SK-N-SH (cell line): Measurements from ENCODE around the gene CNOT9. TPM values are rescaled to one million over a fixed set of nuclear protein-coding genes. Genes with fewer than 3 reads are reported as not detected.

ENCODE experiments used
- CTCF ChIA-PET: fragments of 300-600, 350-600 bp; formaldehyde crosslinking; extraction: SDS; loops from one replicate; lab custom pipeline; 2021; lab: Yijun Ruan, JAX
- POLR2A ChIA-PET: fragments of 350-600 bp; sonication (Branson Sonifier 250); formaldehyde crosslinking; extraction: SDS; loops from one replicate; lab custom pipeline; 2020; ENCODE audit warnings: antibody characterized with exemption, inconsistent platforms; lab: Yijun Ruan, JAX
- DNase-seq: peaks from one replicate; pipeline ENCODE4 v3.0.0; 2012
- H2AFZ ChIP-seq: fragments of 200-600 bp; sonication (generic); 2 replicates; pipeline ENCODE4 v1.8.1; 2016; ENCODE audit warnings: antibody characterized with exemption, mild to moderate bottlenecking, low read depth
- H3F3A ChIP-seq: fragments of 200-600 bp; sonication (generic); replicated peaks from 2 replicates; pipeline ENCODE3; 2016; ENCODE audit warnings: antibody characterized with exemption, mild to moderate bottlenecking; ENCODE audit not compliant: insufficient read depth
- H3K27ac ChIP-seq, 2 experiments: fragments of 200-500 bp in 1 of 2; fragments of 200-600 bp in 1 of 2; sonication (Bioruptor generic) in 1 of 2; sonication (generic), shearing (Covaris generic) in 1 of 2; 2 replicates each; pipeline versions ENCODE4 v1.5.1 to v1.6.1; 2014 to 2016; ENCODE audit warnings: low read depth in 2 of 2, inconsistent platforms in 1 of 2, low read length in 1 of 2, mild to moderate bottlenecking in 1 of 2, mixed read lengths in 1 of 2
- H3K27me3 ChIP-seq: fragments of 200-600 bp; sonication (generic), shearing (Covaris generic); 2 replicates; pipeline ENCODE4 v1.6.1; 2016; ENCODE audit warnings: mixed run types; ENCODE audit not compliant: insufficient read depth
- H3K36me3 ChIP-seq, 2 experiments: fragments of 200-500 bp in 1 of 2; fragments of 200-600 bp in 1 of 2; sonication (Bioruptor generic) in 1 of 2; sonication (generic) in 1 of 2; replicated peaks in 1 of 2; 2 replicates each; pipeline versions ENCODE3 to v1.5.1; 2014 to 2016; ENCODE audit warnings: low read length in 1 of 2, mild to moderate bottlenecking in 1 of 2; ENCODE audit not compliant: insufficient read depth in 2 of 2, control insufficient read depth in 1 of 2
- H3K4me1 ChIP-seq, 2 experiments: fragments of 200-500 bp in 1 of 2; fragments of 200-600 bp in 1 of 2; sonication (Bioruptor generic) in 1 of 2; sonication (generic), shearing (Covaris generic) in 1 of 2; 2 replicates each; pipeline versions ENCODE4 v1.5.1 to v1.6.1; 2014 to 2016; ENCODE audit warnings: low read depth in 1 of 2, low read length in 1 of 2, mixed run types in 1 of 2; ENCODE audit not compliant: insufficient read depth in 2 of 2, control insufficient read depth in 1 of 2
- H3K4me2 ChIP-seq: fragments of 200-600 bp; sonication (generic), shearing (Covaris generic); 2 replicates; pipeline ENCODE4 v1.6.1; 2017; ENCODE audit warnings: mixed run types
- H3K4me3 ChIP-seq, 2 experiments: fragments of 200-500 bp in 1 of 2; fragments of 200-600 bp in 1 of 2; sonication (Bioruptor generic) in 1 of 2; sonication (generic), shearing (Covaris generic) in 1 of 2; 2 replicates each; pipeline versions ENCODE4 v1.5.1 to v1.8.1; 2014 to 2016; ENCODE audit warnings: low read depth in 2 of 2, inconsistent platforms in 1 of 2, low read length in 1 of 2, mild to moderate bottlenecking in 1 of 2, mixed read lengths in 1 of 2, moderate library complexity in 1 of 2
- H3K79me2 ChIP-seq: fragments of 200-600 bp; sonication (generic); 2 replicates; pipeline ENCODE4 v1.8.1; 2017; ENCODE audit warnings: mild to moderate bottlenecking; ENCODE audit not compliant: insufficient read depth
- H3K9ac ChIP-seq: fragments of 200-600 bp; sonication (generic); 2 replicates; pipeline ENCODE4 v1.6.1; 2017; ENCODE audit warnings: mixed run types
- H3K9me2 ChIP-seq: fragments of 200-600 bp; sonication (generic); 2 replicates; pipeline ENCODE4 v1.6.1; 2017; ENCODE audit warnings: mixed run types
- H3K9me3 ChIP-seq: fragments of 200-600 bp; sonication (generic); 2 replicates; pipeline ENCODE4 v1.6.1; 2017; ENCODE audit warnings: mixed run types, mild to moderate bottlenecking, moderate library complexity
- H4K20me1 ChIP-seq: fragments of 200-600 bp; sonication (generic); 2 replicates; pipeline ENCODE4 v1.6.1; 2017; ENCODE audit warnings: mild to moderate bottlenecking, mixed run types; ENCODE audit not compliant: insufficient read depth
- FOXM1 ChIP-seq: IDR thresholded peaks from 2 replicates; pipeline ENCODE4 v1.4.0; 2012; ENCODE audit warnings: low read depth, mild to moderate bottlenecking
- GABPA ChIP-seq: IDR thresholded peaks from 2 replicates; pipeline ENCODE4 v1.4.0; 2012; ENCODE audit warnings: low read depth, mild to moderate bottlenecking
- JUND ChIP-seq: IDR thresholded peaks from 2 replicates; pipeline ENCODE4 v1.4.0; 2012
- NFIC ChIP-seq: IDR thresholded peaks from 2 replicates; pipeline ENCODE4 v1.4.0; 2012; ENCODE audit warnings: borderline replicate concordance
- NRF1 ChIP-seq: IDR thresholded peaks from 2 replicates; pipeline ENCODE4 v1.6.1; 2012; ENCODE audit warnings: low read depth, mild to moderate bottlenecking, low read length
- RAD21 ChIP-seq: IDR thresholded peaks from 2 replicates; pipeline ENCODE4 v1.6.1; 2012; ENCODE audit warnings: mild to moderate bottlenecking, low read length
- RFX5 ChIP-seq: IDR thresholded peaks from 2 replicates; pipeline ENCODE4 v1.6.1; 2012; ENCODE audit warnings: mild to moderate bottlenecking, improper control_type of control experiment, low read length
- TAF1 ChIP-seq: IDR thresholded peaks from 2 replicates; pipeline ENCODE4 v1.6.1; 2012; ENCODE audit warnings: low read depth, mild to moderate bottlenecking, low read length, moderate library complexity, borderline replicate concordance
- TEAD4 ChIP-seq: IDR thresholded peaks from 2 replicates; pipeline ENCODE4 v1.4.0; 2012; ENCODE audit warnings: mild to moderate bottlenecking, borderline replicate concordance; ENCODE audit not compliant: insufficient read depth
- WGBS: methylation state at CpG from one replicate; pipeline ENCODE4 v1.1.6; 2017; ENCODE audit warnings: low lambda C conversion rate; 5-methylcytosine and 5-hydroxymethylcytosine counted together
- polyA plus RNA-seq, 3 experiments: library from polyadenylated mRNA; depleted of rRNA; stranded (reverse); fragments of >200 nt; gene quantifications; 2 replicates each; pipeline ENCODE4 v1.2.3, GENCODE V29; 2012
- small RNA-seq, 7 experiments: library from RNA; depleted of rRNA; stranded (forward); fragments of <200 nt; gene quantifications; one replicate each; pipeline ENCODE3, GENCODE V24; 2012

CNOT9 gene
- polyA plus RNA-seq, 1 of the 3 experiments (the other 2 are of a cell fraction), result 36.8 TPM

GRCh38 chr2:218645126-218645525, 76.5 kb downstream of the CNOT9 start:
- no peaks in the 10 kb centered on the region for H4K20me1 ChIP-seq
- no peak overlapping the region for H3K27ac ChIP-seq
- H3K4me2 ChIP-seq, result no peak overlapping the region
- TF ChIP-seq RAD21, result no peak
- TF ChIP-seq GABPA, result no peak
- TF ChIP-seq TEAD4, result no peak
- no peak for TF ChIP-seq RFX5
- no peak for TF ChIP-seq NFIC
- no peak for TF ChIP-seq TAF1
- no peak for TF ChIP-seq JUND
- TF ChIP-seq NRF1, result no peak
- no peak for TF ChIP-seq FOXM1
- peaks cover 28 to 85% of the 10 kb centered on the region in 2 experiments for H3K36me3 ChIP-seq
- 83% methylated on average over 1 of the region's 1 CpG for WGBS
- H3F3A ChIP-seq, result peaks cover 3% of the 10 kb centered on the region
- no peak overlapping the region for H3K4me3 ChIP-seq
- no peak overlapping the region for H3K9ac ChIP-seq
- no peaks in the 10 kb centered on the region for H3K27me3 ChIP-seq
- ChIA-PET POLR2A (no interaction called here), CTCF (interaction anchor here (1.3 kb wide), 1 partner anchor 238 kb away, joined by 4 read pairs; no protein-coding TSS in a partner anchor)
- no peak overlapping the region for H2AFZ ChIP-seq
- H3K9me2 ChIP-seq, result no peaks in the 10 kb centered on the region
- peaks cover 4% of the 10 kb centered on the region for H3K79me2 ChIP-seq
- H3K9me3 ChIP-seq, result no peaks in the 10 kb centered on the region
- no peaks in the 10 kb centered on the region; a peak in 1 of 4 replicates for H3K4me1 ChIP-seq
- DNase-seq, result no peak

Small RNA genes lying within 50 kb of the gene (small RNA-seq; reads per million reads assigned to genes)
- 0 reads per million in 7 experiments for gene RNU6-136P

Other genes starting within 250 kb of the CNOT9 start
- 0.18 and 0.26 TPM in 2 replicates for gene CATIP, start 212.0 kb upstream of the CNOT9 start, polyA plus RNA-seq (2012; rRNA removed)
- gene SLC11A1, start 186.6 kb upstream of the CNOT9 start, polyA plus RNA-seq (2012; rRNA removed), result 0.26 and 0.31 TPM in 2 replicates
- gene CTDSP1, start 169.0 kb upstream of the CNOT9 start, polyA plus RNA-seq (2012; rRNA removed), result 78.5 and 88.0 TPM in 2 replicates
- under 0.01 and 0.02 TPM in 2 replicates for gene VIL1, start 149.7 kb upstream of the CNOT9 start, polyA plus RNA-seq (2012; rRNA removed)
- 0.95 and 1.4 TPM in 2 replicates for gene USP37, start 488 bp upstream of the CNOT9 start, polyA plus RNA-seq (2012; rRNA removed)
- 8.5 and 11.0 TPM in 2 replicates for gene PLCD4, start 39.1 kb downstream of the CNOT9 start, polyA plus RNA-seq (2012; rRNA removed)
- 5.7 and 8.1 TPM in 2 replicates for gene ZNF142, start 90.8 kb downstream of the CNOT9 start, polyA plus RNA-seq (2012; rRNA removed)
- gene BCS1L, start 90.8 kb downstream of the CNOT9 start, polyA plus RNA-seq (2012; rRNA removed), result 47.5 and 59.8 TPM in 2 replicates
- 72.2 and 90.6 TPM in 2 replicates for gene RNF25, start 103.2 kb downstream of the CNOT9 start, polyA plus RNA-seq (2012; rRNA removed)
- gene STK36, start 103.2 kb downstream of the CNOT9 start, polyA plus RNA-seq (2012; rRNA removed), result 53.5 and 83.2 TPM in 2 replicates
- 15.6 and 18.6 TPM in 2 replicates for gene TTLL4, start 142.0 kb downstream of the CNOT9 start, polyA plus RNA-seq (2012; rRNA removed)
- 0.18 and 0.54 TPM in 2 replicates for gene CYP27A1, start 213.3 kb downstream of the CNOT9 start, polyA plus RNA-seq (2012; rRNA removed)